Parathyroid adenoma (tissue), 2 donors: ENCODE measurements around the gene MYL5.

Experiments
- H2AFZ ChIP-seq: fragments of 300-600 bp; sonication (generic); one replicate; pipeline ENCODE4 v1.7.0; 2017; ENCODE audit warnings: antibody characterized with exemption, mild to moderate bottlenecking
- H3K27ac ChIP-seq: fragments of 300-600 bp; sonication (generic); one replicate; pipeline ENCODE4 v1.7.0; 2017
- H3K27me3 ChIP-seq: fragments of 300-600 bp; sonication (generic); one replicate; pipeline ENCODE4 v1.7.0; 2017; ENCODE audit warnings: low read length; ENCODE audit not compliant: control insufficient read depth, insufficient read depth
- H3K36me3 ChIP-seq: fragments of 300-600 bp; sonication (generic); one replicate; pipeline ENCODE4 v1.7.0; 2017; ENCODE audit warnings: low read length; ENCODE audit not compliant: control insufficient read depth, insufficient read depth
- H3K4me1 ChIP-seq: fragments of 300-600 bp; sonication (generic); one replicate; pipeline ENCODE4 v1.7.0; 2017; ENCODE audit warnings: control low read depth
- H3K4me2 ChIP-seq: fragments of 300-600 bp; sonication (generic); one replicate; pipeline ENCODE4 v1.7.0; 2017; ENCODE audit warnings: low read length
- H3K4me3 ChIP-seq: fragments of 300-600 bp; sonication (generic); one replicate; pipeline ENCODE4 v1.7.0; 2017; ENCODE audit warnings: low read depth, low read length
- H3K79me2 ChIP-seq: fragments of 300-600 bp; sonication (generic); one replicate; pipeline ENCODE4 v1.7.0; 2017; ENCODE audit warnings: control low read depth
- H3K9ac ChIP-seq: fragments of 300-600 bp; sonication (generic); one replicate; pipeline ENCODE4 v1.7.0; 2017; ENCODE audit warnings: mild to moderate bottlenecking
- H3K9me3 ChIP-seq: fragments of 300-600 bp; sonication (generic); one replicate; pipeline ENCODE4 v1.7.0; 2017; ENCODE audit warnings: low read length; ENCODE audit not compliant: control insufficient read depth
- CTCF ChIP-seq: fragments of 300-600 bp; sonication (generic); IDR thresholded peaks from one replicate; pipeline ENCODE4 v1.7.0; 2017; ENCODE audit warnings: antibody characterized with exemption, mild to moderate bottlenecking
- donor health status: primary hyperparathyroidism.

Gene MYL5

GRCh38 chr4:707929-708630, 33.7 kb downstream of the MYL5 start:
- no peak for TF ChIP-seq CTCF
- H3K27me3 ChIP-seq, result no peaks in the 10 kb centered on the region
- peaks cover 23% of the 10 kb centered on the region for H3K79me2 ChIP-seq
- H3K4me2 ChIP-seq, result peak overlapping the region; percentile 14
- H3K4me1 ChIP-seq, result no peaks in the 10 kb centered on the region
- no peaks in the 10 kb centered on the region for H3K36me3 ChIP-seq
- no peak overlapping the region for H3K27ac ChIP-seq
- H2AFZ ChIP-seq, result no peak overlapping the region
- no peak overlapping the region for H3K4me3 ChIP-seq
- no peaks in the 10 kb centered on the region for H3K9me3 ChIP-seq
- H3K9ac ChIP-seq, result no peak overlapping the region

GRCh38 chr4:708631-708933, 34.2 kb downstream of the MYL5 start:
- no peak overlapping the region for H3K27ac ChIP-seq
- H3K4me3 ChIP-seq, result no peak overlapping the region
- H3K79me2 ChIP-seq, result peaks cover 23% of the 10 kb centered on the region
- no peak overlapping the region for H3K9ac ChIP-seq
- no peak for TF ChIP-seq CTCF
- H3K4me1 ChIP-seq, result no peaks in the 10 kb centered on the region
- no peak overlapping the region for H2AFZ ChIP-seq
- no peak overlapping the region for H3K4me2 ChIP-seq
- no peaks in the 10 kb centered on the region for H3K9me3 ChIP-seq
- no peaks in the 10 kb centered on the region for H3K27me3 ChIP-seq
- no peaks in the 10 kb centered on the region for H3K36me3 ChIP-seq

- H3K4me1 ChIP-seq, result no peaks in the 10 kb centered on the region
- peaks cover 29% of the 10 kb centered on the region for H3K79me2 ChIP-seq
- H3K36me3 ChIP-seq, result no peaks in the 10 kb centered on the region
- H3K4me2 ChIP-seq, result no peak overlapping the region
- H3K4me3 ChIP-seq, result no peak overlapping the region
- H3K27ac ChIP-seq, result no peak overlapping the region
- H2AFZ ChIP-seq, result no peak overlapping the region
- no peaks in the 10 kb centered on the region for H3K9me3 ChIP-seq
- H3K9ac ChIP-seq, result no peak overlapping the region
- H3K27me3 ChIP-seq, result no peaks in the 10 kb centered on the region
- TF ChIP-seq CTCF, result no peak
Observed at GRCh38 chr4:709348-709747, 35.0 kb downstream of the MYL5 start.

GRCh38 chr4:710116-710515, 35.8 kb downstream of the MYL5 start:
- H2AFZ ChIP-seq, result no peak overlapping the region

More at GRCh38 chr4:710116-710515, 35.8 kb downstream of the MYL5 start:
- Histone ChIP-seq H3K9me3 (no peaks in the 10 kb centered on the region), H3K27ac (no peak overlapping the region), H3K4me1 (no peaks in the 10 kb centered on the region), H3K4me3 (no peak overlapping the region), H3K27me3 (no peaks in the 10 kb centered on the region), H3K36me3 (no peaks in the 10 kb centered on the region), H3K4me2 (no peak overlapping the region), H3K79me2 (peaks cover 31% of the 10 kb centered on the region), H3K9ac (no peak overlapping the region)
- no peak for TF ChIP-seq CTCF
